Uterus (tissue), 4 donors: ENCODE data around the gene FAT1. TPM values are rescaled to one million over a fixed set of nuclear protein-coding genes. Genes with fewer than 3 reads are reported as not detected.

Source experiments
- DNase-seq, 2 donors: peaks; one replicate each; pipeline ENCODE4 v3.0.0-alpha.2; 2019 to 2020
- H3K27ac ChIP-seq, 2 donors: fragments of 200-600 bp; sonication (generic); 1 replicate in 1 of 2; 2 replicates in 1 of 2; pipeline ENCODE4 v1.5.1; 2016 to 2018
- H3K27me3 ChIP-seq, 2 donors: fragments of 200-600 bp; sonication (generic); one replicate each; pipeline ENCODE4 v1.5.1; 2018 to 2019; ENCODE audit warnings: control low read depth in 1 of 2
- H3K36me3 ChIP-seq, 2 donors: fragments of 200-600 bp; sonication (generic); one replicate each; pipeline ENCODE4 v1.5.1; 2019; ENCODE audit warnings: control low read depth in 1 of 2
- H3K4me1 ChIP-seq, 2 donors: fragments of 200-600 bp; sonication (generic); one replicate each; pipeline ENCODE4 v1.5.1; 2018 to 2019; ENCODE audit warnings: control low read depth in 1 of 2
- H3K4me3 ChIP-seq, 2 donors: fragments of 200-600 bp; sonication (generic); 1 replicate in 1 of 2; 2 replicates in 1 of 2; pipeline ENCODE4 v1.5.1; 2018 to 2019; ENCODE audit warnings: mild to moderate bottlenecking in 1 of 2
- H3K9me3 ChIP-seq, 2 donors: fragments of 200-600 bp; sonication (generic); one replicate each; pipeline ENCODE4 v1.5.1; 2019; ENCODE audit warnings: control low read depth in 1 of 2
- CTCF ChIP-seq, 4 experiments: fragments of 200-600 bp in 2 of 4; fragments of 450-650 bp in 2 of 4; sonication (generic) in 2 of 4; IDR thresholded peaks; one replicate each; pipeline ENCODE4 v1.5.1; 2016 to 2019; ENCODE audit warnings: antibody characterized with exemption in 4 of 4, mild to moderate bottlenecking in 2 of 4, moderate library complexity in 1 of 4
- POLR2A ChIP-seq, 2 donors: fragments of 450-650 bp; IDR thresholded peaks; one replicate each; pipeline ENCODE4 v1.6.1; 2016; ENCODE audit warnings: antibody characterized with exemption in 2 of 2, mild to moderate bottlenecking in 1 of 2, moderate library complexity in 1 of 2
- intact Hi-C: fragments of 100-400 bp; cut with DNase I; formaldehyde crosslinking; loops from one replicate; pipeline ENCODE4 v1.15.1; 2023; ENCODE audit warnings: low total_unique reads
- total RNA-seq, 4 donors: library from RNA; depleted of rRNA in 3 of 4; stranded (reverse); fragments of >200 nt in 3 of 4; gene quantifications; one replicate each; pipeline versions ENCODE4 v1.1.0 to v1.2.4, GENCODE V29; 2014 to 2023
- donor health status: DM: yes; HTN: yes; CAD: no.

The FAT1 gene
- total RNA-seq, 4 donors from 2014 or later = 11.5 to 245 (median 52.5) TPM

GRCh38 chr4:186695392-186695791 lies 28.3 kb downstream of the FAT1 start:
- Histone ChIP-seq H3K4me3 (no peak overlapping the region), H3K36me3 (no peaks in the 10 kb centered on the region), H3K27me3 (no peaks in the 10 kb centered on the region), H3K27ac (no peak overlapping the region), H3K9me3 (no peaks in the 10 kb centered on the region), H3K4me1 (peaks cover 0 to 3% of the 10 kb centered on the region in 2 donors)
- DNase-seq = no peak
- intact Hi-C loops = no loop called here
- no peak for TF ChIP-seq POLR2A (IDR thresholded peaks at IDR 0.05)
- TF ChIP-seq CTCF (IDR thresholded peaks at IDR 0.05) = no peak

GRCh38 chr4:186693894-186694293 lies 29.8 kb downstream of the FAT1 start:
- Histone ChIP-seq H3K9me3 (no peaks in the 10 kb centered on the region), H3K27me3 (no peaks in the 10 kb centered on the region), H3K4me1 (peaks cover 0 to 3% of the 10 kb centered on the region in 2 donors), H3K27ac (no peak overlapping the region), H3K36me3 (no peaks in the 10 kb centered on the region), H3K4me3 (no peak overlapping the region)
- DNase-seq = no peak
- intact Hi-C loops = no loop called here
- TF ChIP-seq CTCF (IDR thresholded peaks at IDR 0.05) (no peak), POLR2A (IDR thresholded peaks at IDR 0.05) (no peak)

- intact Hi-C loops = no loop called here
- DNase-seq = peak in 1 of 2 donors; percentile 48
- no peaks in the 10 kb centered on the region for H3K9me3 ChIP-seq
- no peak overlapping the region for H3K27ac ChIP-seq
- peaks cover 0 to 3% of the 10 kb centered on the region in 2 donors for H3K4me1 ChIP-seq
- TF ChIP-seq POLR2A (IDR thresholded peaks at IDR 0.05) (no peak), CTCF (IDR thresholded peaks at IDR 0.05) (no peak)
- H3K4me3 ChIP-seq = no peak overlapping the region
- no peaks in the 10 kb centered on the region for H3K27me3 ChIP-seq
- no peaks in the 10 kb centered on the region for H3K36me3 ChIP-seq
Measured at GRCh38 chr4:186693159-186693815, 30.4 kb downstream of the FAT1 start.

- no peaks in the 10 kb centered on the region for H3K9me3 ChIP-seq
- TF ChIP-seq CTCF (IDR thresholded peaks at IDR 0.05) (no peak), POLR2A (IDR thresholded peaks at IDR 0.05) (no peak)
- no peak for DNase-seq
- intact Hi-C loops = no loop called here
- H3K27me3 ChIP-seq = no peaks in the 10 kb centered on the region
- peaks cover 0 to 3% of the 10 kb centered on the region in 2 donors for H3K4me1 ChIP-seq
- H3K27ac ChIP-seq = no peak overlapping the region
- no peaks in the 10 kb centered on the region for H3K36me3 ChIP-seq
- H3K4me3 ChIP-seq = no peak overlapping the region
Measured at GRCh38 chr4:186691396-186691795, 32.3 kb downstream of the FAT1 start.

GRCh38 chr4:186689476-186689875 lies 34.2 kb downstream of the FAT1 start:
- DNase-seq = no peak
- no peaks in the 10 kb centered on the region for H3K9me3 ChIP-seq
- intact Hi-C loops = no loop called here
- no peak overlapping the region for H3K27ac ChIP-seq
- no peak overlapping the region for H3K4me3 ChIP-seq
- H3K4me1 ChIP-seq = peaks cover 0 to 3% of the 10 kb centered on the region in 2 donors
- TF ChIP-seq POLR2A (IDR thresholded peaks at IDR 0.05) (no peak), CTCF (IDR thresholded peaks at IDR 0.05) (no peak)
- no peaks in the 10 kb centered on the region for H3K36me3 ChIP-seq
- H3K27me3 ChIP-seq = no peaks in the 10 kb centered on the region
